ENCODE data around the gene DICER1.

DNA sequence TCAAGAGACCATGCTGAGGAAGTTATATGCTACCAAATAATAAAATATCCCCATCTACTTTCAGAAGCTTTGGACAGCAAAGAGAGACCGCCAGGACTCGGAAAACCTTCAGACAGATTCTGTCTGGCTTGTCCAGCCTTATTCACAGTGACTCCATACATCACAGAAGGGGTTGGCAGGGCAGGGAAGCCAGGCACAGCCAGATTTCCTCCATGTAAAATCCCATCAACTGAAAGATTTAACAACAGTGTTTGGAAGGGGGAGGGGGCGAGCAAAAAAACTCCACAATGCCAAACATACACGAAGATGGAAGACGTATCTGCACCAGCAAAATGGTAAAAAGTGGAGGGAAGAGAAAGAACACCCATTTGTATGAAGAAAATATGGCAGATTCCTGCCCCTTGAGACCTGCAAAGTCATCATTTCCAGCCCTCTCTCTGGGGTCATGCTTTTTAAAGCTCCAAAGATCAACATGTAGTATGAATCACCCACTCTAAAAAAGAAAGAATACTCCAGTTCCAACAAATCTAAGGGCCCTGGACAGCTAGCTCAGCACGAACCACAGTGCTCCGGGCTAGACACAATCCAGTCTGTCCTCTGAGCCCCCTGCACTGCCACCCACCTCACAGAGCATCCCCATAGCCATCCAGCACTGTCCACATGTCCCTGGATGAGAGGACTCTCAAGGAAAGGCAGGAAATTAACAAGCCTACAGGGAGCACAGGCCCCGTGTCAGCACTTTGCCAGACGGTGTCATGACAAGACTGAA, 116.4 kb downstream of the DICER1 start:
- no peak for TF ChIP-seq CTCF (IDR thresholded peaks at IDR 0.05; ENCODE audit: insufficient read depth, low read length)
- TF ChIP-seq POLR2AphosphoS5 (IDR thresholded peaks at IDR 0.05; ENCODE audit: low read depth), result no peak
- TF ChIP-seq, protein P1, sequence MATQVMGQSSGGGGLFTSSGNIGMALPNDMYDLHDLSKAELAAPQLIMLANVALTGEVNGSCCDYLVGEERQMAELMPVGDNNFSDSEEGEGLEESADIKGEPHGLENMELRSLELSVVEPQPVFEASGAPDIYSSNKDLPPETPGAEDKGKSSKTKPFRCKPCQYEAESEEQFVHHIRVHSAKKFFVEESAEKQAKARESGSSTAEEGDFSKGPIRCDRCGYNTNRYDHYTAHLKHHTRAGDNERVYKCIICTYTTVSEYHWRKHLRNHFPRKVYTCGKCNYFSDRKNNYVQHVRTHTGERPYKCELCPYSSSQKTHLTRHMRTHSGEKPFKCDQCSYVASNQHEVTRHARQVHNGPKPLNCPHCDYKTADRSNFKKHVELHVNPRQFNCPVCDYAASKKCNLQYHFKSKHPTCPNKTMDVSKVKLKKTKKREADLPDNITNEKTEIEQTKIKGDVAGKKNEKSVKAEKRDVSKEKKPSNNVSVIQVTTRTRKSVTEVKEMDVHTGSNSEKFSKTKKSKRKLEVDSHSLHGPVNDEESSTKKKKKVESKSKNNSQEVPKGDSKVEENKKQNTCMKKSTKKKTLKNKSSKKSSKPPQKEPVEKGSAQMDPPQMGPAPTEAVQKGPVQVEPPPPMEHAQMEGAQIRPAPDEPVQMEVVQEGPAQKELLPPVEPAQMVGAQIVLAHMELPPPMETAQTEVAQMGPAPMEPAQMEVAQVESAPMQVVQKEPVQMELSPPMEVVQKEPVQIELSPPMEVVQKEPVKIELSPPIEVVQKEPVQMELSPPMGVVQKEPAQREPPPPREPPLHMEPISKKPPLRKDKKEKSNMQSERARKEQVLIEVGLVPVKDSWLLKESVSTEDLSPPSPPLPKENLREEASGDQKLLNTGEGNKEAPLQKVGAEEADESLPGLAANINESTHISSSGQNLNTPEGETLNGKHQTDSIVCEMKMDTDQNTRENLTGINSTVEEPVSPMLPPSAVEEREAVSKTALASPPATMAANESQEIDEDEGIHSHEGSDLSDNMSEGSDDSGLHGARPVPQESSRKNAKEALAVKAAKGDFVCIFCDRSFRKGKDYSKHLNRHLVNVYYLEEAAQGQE (IDR thresholded peaks at IDR 0.05; ENCODE audit: insufficient replicate concordance, low read depth), result no peak
